A673 (cell line): ENCODE results near the gene ZNF653.

Source experiments
- CTCF ChIP-seq: fragments of 300-800, 200-600 bp; sonication (generic); conservative IDR thresholded peaks from 2 replicates; pipeline ENCODE4 v1.5.1; 2017; ENCODE audit warnings: low read depth, mild to moderate bottlenecking, antibody characterized with exemption, low read length, moderate library complexity, mixed read lengths
- EZH2 ChIP-seq: fragments of 200-600 bp; sonication (generic); IDR thresholded peaks from 2 replicates; pipeline ENCODE4 v1.6.1; 2017; ENCODE audit warnings: borderline replicate concordance, low read depth, mild to moderate bottlenecking, mixed read lengths, antibody characterized with exemption, low read length; ENCODE audit not compliant: poor library complexity, severe bottlenecking

- TF ChIP-seq CTCF (peak; percentile 73), EZH2 (no peak)
Measured at GRCh38 chr19:11453468-11454341, 51.9 kb downstream of the ZNF653 start.
